ENCODE results near the gene ARL4C. TPM values are rescaled to one million over a fixed set of nuclear protein-coding genes. Genes with fewer than 3 reads are reported as not detected.

ARL4C gene
- total and polyA plus RNA-seq, 9 donors: 0.94 to 18.3 (median 5.1) TPM

GRCh38 chr2:234447189-234447588, 49.7 kb downstream of the ARL4C start:
- Histone ChIP-seq H3K4me1 (ENCODE audit: insufficient read depth) (peaks cover 1% of the 10 kb centered on the region), H3K4me3 (no peak overlapping the region), H3K27me3 (no peaks in the 10 kb centered on the region), H3K27ac (no peak overlapping the region), H3K9me3 (no peaks in the 10 kb centered on the region), H3K36me3 (no peaks in the 10 kb centered on the region)
- WGBS, 3 donors: 93 to 96% (median 95%) methylated on average over 6 of the region's 6 CpGs
- TF ChIP-seq EP300 (IDR thresholded peaks at IDR 0.05) (no peak), CTCF (IDR thresholded peaks at IDR 0.05) (no peak), POLR2A (IDR thresholded peaks at IDR 0.05) (no peak)
- intact Hi-C loops (cut with DNase I): no loop called here
- no peak for DNase-seq

GRCh38 chr2:234446404-234447076, 50.3 kb downstream of the ARL4C start:
- no peaks in the 10 kb centered on the region for H3K9me3 ChIP-seq
- intact Hi-C loops (cut with DNase I): no loop called here
- H3K27ac ChIP-seq: no peak overlapping the region
- no peaks in the 10 kb centered on the region for H3K36me3 ChIP-seq
- no peak for DNase-seq
- H3K4me3 ChIP-seq: no peak overlapping the region
- 69 to 77% (median 71%) methylated on average over 18 of the region's 18 CpGs for WGBS, 3 donors
- TF ChIP-seq POLR2A (IDR thresholded peaks at IDR 0.05): no peak
- no peak for TF ChIP-seq CTCF (IDR thresholded peaks at IDR 0.05)
- TF ChIP-seq EP300 (IDR thresholded peaks at IDR 0.05): no peak
- H3K4me1 ChIP-seq (ENCODE audit: insufficient read depth): peaks cover 1% of the 10 kb centered on the region
- H3K27me3 ChIP-seq: no peaks in the 10 kb centered on the region

- Histone ChIP-seq H3K9me3 (no peaks in the 10 kb centered on the region), H3K4me3 (no peak overlapping the region), H3K4me1 (ENCODE audit: insufficient read depth) (peaks cover 1% of the 10 kb centered on the region), H3K27ac (no peak overlapping the region), H3K27me3 (no peaks in the 10 kb centered on the region), H3K36me3 (no peaks in the 10 kb centered on the region)
- 41 to 50% (median 43%) methylated on average over 10 of the region's 10 CpGs for WGBS, 3 donors
- intact Hi-C loops (cut with DNase I): no loop called here
- TF ChIP-seq CTCF (IDR thresholded peaks at IDR 0.05) (no peak), POLR2A (IDR thresholded peaks at IDR 0.05) (no peak), EP300 (IDR thresholded peaks at IDR 0.05) (no peak)
- DNase-seq: no peak
Measured at GRCh38 chr2:234444893-234445292, 52.0 kb downstream of the ARL4C start.

- Histone ChIP-seq H3K4me3 (no peak overlapping the region), H3K9me3 (no peaks in the 10 kb centered on the region), H3K36me3 (no peaks in the 10 kb centered on the region), H3K27ac (no peak overlapping the region), H3K27me3 (no peaks in the 10 kb centered on the region), H3K4me1 (ENCODE audit: insufficient read depth) (peaks cover 1% of the 10 kb centered on the region)
- intact Hi-C loops (cut with DNase I): no loop called here
- TF ChIP-seq CTCF (IDR thresholded peaks at IDR 0.05) (no peak), POLR2A (IDR thresholded peaks at IDR 0.05) (no peak)
- no peak for DNase-seq
- 89 to 94% (median 91%) methylated on average over 4 of the region's 4 CpGs for WGBS, 3 donors
Measured at GRCh38 chr2:234444242-234444730, 52.6 kb downstream of the ARL4C start.

All from ovary (tissue), 9 donors.